ENCODE measurements around the gene OCEL1. TPM values are rescaled to one million over a fixed set of nuclear protein-coding genes. Genes with fewer than 3 reads are reported as not detected.

OCEL1 gene
- total and polyA plus RNA-seq, 2 of the 13 experiments (the other 11 are each of a cell fraction or from before 2014, with no cell fraction given) = 10.6 to 17.2 TPM

GRCh38 chr19:17248011-17248776 lies 22.2 kb downstream of the OCEL1 start (continued):
- TF ChIP-seq TRIM22 (IDR thresholded peaks at IDR 0.05) (no peak), ZNF292 (CRISPR knock-in tag; IDR thresholded peaks at IDR 0.05; ENCODE audit: borderline replicate concordance, low read depth) (peak; percentile 81), SALL2 (CRISPR knock-in tag; IDR thresholded peaks at IDR 0.05) (peak; percentile 57), NCOR1 (IDR thresholded peaks at IDR 0.05; ENCODE audit: borderline replicate concordance, low read length) (peak; percentile 99), ZNF18 (CRISPR knock-in tag; IDR thresholded peaks at IDR 0.05; ENCODE audit: insufficient replicate concordance) (peak; percentile 37), MXD3 (CRISPR knock-in tag; IDR thresholded peaks at IDR 0.05) (no peak), ZBTB8A (CRISPR knock-in tag; IDR thresholded peaks at IDR 0.05; ENCODE audit: borderline replicate concordance, low read depth) (peak; percentile 60; the same call in 1 of the 2 replicates), ZBED4 (CRISPR knock-in tag; IDR thresholded peaks at IDR 0.05; ENCODE audit: borderline replicate concordance) (peak; percentile 57; the same call in 1 of the 2 replicates), TMF1 (CRISPR knock-in tag; IDR thresholded peaks at IDR 0.05; ENCODE audit: low read depth) (peak; percentile 72), ZNF354B (CRISPR knock-in tag; IDR thresholded peaks at IDR 0.05) (no peak; the same call in 1 of the 2 replicates), ZNF512 (CRISPR knock-in tag; IDR thresholded peaks at IDR 0.05) (0 out of 2 replicates have a peak, but pooled peaks have one; percentile 34), SP1 (IDR thresholded peaks at IDR 0.05) (no peak), SP1 (CRISPR knock-in tag; IDR thresholded peaks at IDR 0.05) (peak; percentile 61), CERS6 (CRISPR knock-in tag; IDR thresholded peaks at IDR 0.05) (no peak), GTF3A (CRISPR knock-in tag; conservative IDR thresholded peaks at IDR 0.05) (no peak), FOXO4 (CRISPR knock-in tag; conservative IDR thresholded peaks at IDR 0.05) (peak; percentile 96; the same call in 1 of the 2 replicates), PHF21A (CRISPR knock-in tag; IDR thresholded peaks at IDR 0.05) (peak; percentile 98)

All from HepG2 (cell line).